Hematopoietic multipotent progenitor cell treated with erythropoietin and hydrocortisone succinate and interleukin-3 and kit ligand, for 8 days (in vitro differentiated cells): ENCODE measurements around the gene MRPL27.
"Not testable (repeated sequence)": the region's sequence is repeated elsewhere in the genome, so short reads cannot be mapped to it uniquely, and the experiment has no call there.

Source experiments
- DNase-seq: peaks from one replicate; pipeline ENCODE4 v3.0.0-alpha.2; 2015

MRPL27 gene

DNA sequence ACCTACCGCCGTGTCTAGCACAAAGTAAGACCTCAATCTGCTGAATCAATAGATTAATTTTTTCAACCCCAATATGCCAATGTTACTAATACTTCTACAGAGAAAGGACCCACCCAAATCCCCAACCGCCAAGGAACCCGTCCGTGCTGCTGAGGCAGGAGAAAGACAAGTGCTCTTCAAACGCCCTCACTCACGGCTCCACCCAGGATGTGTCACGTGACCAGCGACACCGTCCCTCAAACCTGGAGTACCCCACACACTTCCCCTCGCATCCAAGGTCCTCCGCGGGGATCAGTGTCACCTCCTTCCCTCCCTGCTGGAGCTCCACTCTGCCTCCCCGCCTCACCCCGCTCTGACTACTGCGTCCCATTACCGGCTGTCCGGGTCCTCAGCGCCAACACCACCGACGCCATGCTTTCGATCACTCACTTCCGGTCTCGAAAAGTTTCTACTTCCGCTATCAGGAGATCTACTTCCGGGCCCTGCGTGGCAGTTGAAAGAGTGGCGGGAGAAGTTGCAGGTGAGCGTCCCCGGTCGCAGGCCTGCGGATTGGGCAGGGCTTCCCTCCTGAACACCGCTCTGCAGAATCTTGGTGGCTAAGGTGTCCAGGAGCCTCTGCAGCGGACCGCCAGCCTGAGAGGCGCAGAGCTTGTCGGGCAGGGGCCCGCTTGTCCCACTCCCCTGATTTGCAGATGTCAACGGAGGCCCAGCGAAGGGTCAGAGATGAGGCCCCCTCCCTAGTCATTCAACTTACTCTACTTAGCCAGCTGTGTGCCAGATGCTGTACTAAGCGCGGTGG, at the start of gene MRPL27, which contains the start of gene EME1:
MRPL27 (minus strand) TSS at position 427 of the 799 bp plus-strand sequence; CDS start at position 413, 14 bp downstream.
EME1 (plus strand) TSS at position 472 of the 799 bp plus-strand sequence. CDS start 1,980 bp downstream, outside the sequence.
- DNase-seq: peak; percentile 96

DNA sequence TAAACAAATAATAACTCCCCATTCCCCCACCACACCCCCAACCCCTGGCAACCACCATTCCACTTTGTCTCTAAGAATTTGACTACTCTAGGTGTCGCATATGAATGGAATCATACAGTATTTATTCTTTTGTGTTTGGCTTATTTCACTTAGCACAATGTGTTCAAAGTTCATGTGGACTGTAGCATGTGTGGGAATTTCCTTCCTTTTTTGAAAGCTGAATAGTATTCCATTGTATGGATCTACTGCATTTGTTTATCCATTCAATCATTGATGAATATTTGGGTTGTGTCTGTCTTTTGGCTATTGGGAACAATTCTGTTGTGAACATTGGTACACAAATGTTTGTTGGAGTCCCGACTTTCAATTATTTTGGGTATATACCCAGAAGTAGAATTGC, 49.8 kb upstream of the MRPL27 start:
- DNase-seq: no peak

DNA sequence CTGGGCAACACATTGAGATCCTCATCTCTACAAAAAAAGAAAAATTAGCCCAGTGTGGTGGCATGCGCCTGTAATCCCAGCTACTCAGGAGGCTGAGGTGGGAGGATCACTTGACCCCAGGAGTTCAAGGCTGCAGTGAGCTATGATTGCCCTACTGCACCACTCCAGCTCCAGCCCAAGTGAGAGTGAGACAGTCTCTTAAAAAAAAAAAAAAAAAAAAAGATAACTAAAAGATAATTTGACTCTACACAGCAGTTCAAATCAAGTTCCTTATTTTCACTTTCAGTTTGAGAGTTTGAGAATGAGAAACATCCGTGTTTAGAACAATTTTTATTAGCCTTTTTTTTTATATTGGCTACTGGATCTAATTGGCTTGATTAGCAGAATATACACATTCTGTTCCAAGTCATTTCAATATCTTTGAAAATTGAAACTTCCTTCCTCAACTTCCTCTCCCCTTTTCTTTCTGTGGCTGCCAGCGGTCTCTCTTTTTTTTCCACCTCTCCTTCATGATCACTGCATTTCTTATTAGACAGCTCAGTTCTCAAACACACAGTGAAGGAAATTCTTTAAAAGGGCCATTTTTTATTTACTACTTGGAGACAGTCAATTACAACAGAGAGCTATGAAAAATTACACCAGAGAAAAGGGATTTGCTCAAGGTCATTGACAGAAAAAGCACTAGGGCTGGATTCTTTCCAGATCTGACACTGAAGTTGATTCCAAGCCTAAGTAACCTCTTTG, 48.5 kb upstream of the MRPL27 start:
- peak; percentile 46 for DNase-seq

DNA sequence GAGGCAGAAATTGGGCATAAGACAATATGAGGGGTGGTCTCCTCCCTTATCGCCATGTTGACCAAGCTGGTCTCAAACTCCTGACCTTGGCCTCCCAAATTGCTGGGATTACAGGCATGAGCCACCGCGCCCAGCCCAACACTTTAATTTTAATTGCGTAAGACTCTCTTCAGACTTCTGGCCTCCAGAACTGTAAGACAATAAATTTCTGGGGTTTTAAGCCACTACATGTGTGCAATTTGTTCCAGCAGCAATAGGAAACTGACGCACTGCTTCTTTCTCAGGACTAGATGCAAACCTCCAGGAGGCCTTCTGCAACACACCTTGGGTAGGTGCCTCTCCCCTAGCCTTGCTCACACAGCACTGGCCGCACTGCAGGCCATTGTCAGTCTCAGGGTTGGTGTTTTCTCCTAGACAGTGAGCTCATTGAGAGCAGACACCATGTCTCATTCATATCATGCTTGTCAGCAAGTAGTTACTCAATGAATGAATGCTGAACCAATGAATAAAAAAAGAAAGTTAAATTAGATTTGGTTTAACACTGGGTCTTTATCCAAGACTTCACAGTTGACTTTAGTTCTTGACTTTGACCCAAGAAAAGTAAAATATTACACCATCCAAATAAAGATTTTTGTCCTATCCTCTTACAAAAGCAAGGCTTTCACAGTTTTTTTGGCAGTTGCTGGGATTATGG, 47.6 kb upstream of the MRPL27 start:
- no peak for DNase-seq

DNA sequence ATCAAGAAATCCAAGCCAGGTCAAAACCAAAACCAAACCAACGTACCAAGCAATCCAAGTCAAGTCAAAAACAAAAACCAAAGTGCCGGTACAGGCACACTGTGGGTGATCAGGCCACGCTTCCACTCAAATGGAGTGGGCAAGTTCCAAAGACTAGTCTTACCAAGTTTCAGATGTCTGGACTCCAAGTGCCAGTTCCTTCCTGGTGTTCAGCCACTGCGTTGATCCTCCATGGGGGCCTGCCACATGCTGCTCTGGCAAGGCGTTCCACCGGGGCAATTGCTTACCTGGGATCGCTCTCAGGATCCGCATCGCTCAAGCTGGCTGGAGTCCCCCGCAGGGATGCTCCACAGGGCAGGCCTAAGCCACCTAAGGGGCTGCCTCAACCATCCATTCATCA, 46.6 kb upstream of the MRPL27 start:
- not testable (repeated sequence) for DNase-seq

DNA sequence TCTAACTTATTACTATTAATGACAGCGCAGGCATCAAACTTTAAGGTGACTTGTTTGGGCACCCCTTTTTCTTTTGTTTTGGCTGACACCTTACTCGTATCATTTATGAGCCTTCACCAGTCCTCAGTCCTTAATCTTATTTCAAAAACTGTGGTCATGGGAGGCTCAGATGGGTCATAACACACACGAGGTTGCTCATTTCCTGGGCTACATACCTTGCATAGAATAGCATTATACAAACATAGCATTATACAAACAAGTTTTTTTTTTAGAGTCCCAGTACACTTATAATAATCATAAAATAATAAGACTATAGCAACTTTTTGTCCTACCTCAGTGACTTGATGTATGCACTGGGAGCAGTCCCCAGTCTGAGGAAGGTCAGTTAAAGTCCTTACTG, 41.8 kb upstream of the MRPL27 start:
- no peak for DNase-seq

DNA sequence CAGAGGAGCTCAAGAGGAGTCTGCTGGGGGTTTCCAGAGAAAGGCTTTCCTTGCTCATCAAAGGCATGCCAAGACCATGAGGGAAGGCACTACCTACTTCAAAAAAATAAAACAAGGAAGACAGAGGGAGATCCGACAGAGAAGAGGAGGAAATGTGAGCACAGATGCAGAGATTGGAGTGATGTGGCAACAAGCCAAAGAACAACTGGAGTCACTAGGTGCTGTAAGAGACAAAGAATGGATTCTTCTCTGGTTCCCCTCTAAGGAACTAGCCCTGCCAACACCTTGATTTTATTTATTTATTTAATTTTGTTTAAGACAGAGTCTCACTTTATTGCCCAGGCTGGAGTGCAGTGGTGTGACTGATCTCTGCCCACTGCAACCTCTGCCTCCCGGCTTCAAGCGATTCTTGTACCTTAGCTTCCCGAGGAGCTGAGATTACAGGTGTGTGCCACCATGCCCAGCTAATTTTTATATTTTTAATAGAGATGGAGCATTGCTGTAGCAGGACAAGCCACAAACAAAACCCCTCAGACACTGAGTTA, 39.3 kb upstream of the MRPL27 start:
- DNase-seq: peak; percentile 26

DNA sequence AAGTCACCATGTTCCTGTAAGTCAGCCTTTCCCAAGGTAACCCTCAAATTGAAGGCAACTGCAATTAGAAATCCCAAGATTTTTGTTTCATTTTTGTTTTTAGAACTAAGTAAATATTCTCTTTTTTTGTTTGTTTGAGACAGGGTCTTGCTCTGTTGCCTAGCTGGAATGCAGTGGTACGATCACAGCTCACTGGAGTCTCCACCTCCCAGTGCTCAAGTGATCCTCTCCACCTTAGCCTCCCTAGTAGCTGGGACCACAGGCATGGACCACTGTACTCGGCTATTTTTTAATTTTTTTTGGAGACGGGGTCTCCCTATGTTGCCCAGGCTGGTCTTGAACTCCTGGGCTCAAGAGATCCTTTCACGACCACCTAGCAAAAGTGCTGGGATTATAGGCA, 34.9 kb upstream of the MRPL27 start:
- DNase-seq: no peak

DNA sequence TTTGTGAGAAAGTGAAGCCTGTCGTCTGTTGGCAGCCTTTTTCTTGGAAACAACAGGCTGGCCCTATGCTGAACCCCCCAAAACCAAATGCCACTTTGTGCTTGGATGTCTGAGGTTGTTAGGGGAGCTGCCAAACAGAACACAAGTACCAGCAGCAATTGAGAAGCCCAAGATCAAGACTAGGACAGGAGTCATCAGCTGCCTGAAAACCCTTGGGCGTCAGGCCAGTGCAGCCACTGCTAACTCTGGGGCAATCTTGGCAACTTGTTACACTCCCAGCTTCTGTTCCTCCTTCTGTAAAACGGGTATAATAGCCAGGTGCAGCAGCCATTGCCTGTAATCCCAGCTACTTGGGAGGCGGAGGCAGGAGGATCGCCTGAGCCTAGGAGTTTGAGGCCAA, 33.6 kb upstream of the MRPL27 start:
- no peak for DNase-seq

DNA sequence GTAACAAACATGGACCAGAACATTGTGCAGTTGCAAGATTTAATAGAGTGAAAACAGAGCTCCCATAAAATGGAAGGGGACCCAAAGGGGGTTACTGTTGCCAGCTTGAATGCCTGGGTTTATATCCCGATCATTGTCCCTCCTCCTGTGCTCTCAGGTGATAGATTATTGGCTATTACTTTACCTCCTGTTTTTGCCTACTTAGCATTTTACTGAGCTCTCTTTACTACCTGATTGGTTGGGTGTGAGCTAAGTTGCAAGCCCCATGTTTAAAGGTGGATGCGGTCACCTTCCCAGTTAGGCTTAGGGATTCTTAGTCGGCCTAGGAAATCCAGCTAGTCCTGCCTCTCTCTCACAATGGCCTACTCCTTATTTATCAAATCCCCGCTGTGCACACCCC, 32.4 kb upstream of the MRPL27 start:
- DNase-seq: not testable (repeated sequence)

DNA sequence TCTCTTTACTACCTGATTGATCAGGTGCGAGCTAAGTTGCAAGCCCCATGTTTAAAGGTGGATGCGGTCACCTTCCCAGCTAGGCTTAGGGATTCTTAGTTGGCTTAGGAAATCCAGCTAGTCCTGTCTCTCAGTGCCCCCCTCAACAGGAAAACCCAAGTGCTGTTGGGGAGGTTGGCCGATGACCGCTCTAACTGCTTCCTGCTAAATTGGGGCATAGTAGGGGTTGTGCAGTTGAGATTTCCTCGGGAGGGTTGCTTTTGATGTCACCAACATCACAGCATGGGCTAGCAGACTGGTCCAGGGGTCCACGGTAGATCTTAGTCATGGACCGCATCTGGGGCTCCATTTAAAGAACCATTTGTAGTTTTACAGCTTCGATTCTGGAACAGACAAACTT, 26.6 kb upstream of the MRPL27 start:
- not testable (repeated sequence) for DNase-seq

DNA sequence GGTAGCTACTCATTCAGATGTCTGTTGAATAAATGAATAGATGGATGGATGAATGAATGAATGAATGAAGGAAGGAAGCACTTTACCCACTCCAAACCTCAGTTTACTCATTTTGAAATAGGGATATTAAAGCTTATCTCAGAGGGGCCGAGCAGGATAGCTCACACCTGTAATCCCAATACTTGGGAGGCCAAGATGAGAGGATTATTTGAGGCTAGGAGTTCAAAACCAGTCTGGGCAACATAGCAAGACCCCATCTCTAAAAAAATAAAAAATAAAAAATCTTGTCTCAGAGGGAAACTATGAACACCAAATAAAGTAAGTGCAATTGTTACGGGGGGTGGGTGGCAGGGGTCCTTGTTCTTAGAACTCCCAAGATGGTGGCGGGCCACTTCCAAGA, 25.7 kb upstream of the MRPL27 start:
- DNase-seq: not testable (repeated sequence)

DNA sequence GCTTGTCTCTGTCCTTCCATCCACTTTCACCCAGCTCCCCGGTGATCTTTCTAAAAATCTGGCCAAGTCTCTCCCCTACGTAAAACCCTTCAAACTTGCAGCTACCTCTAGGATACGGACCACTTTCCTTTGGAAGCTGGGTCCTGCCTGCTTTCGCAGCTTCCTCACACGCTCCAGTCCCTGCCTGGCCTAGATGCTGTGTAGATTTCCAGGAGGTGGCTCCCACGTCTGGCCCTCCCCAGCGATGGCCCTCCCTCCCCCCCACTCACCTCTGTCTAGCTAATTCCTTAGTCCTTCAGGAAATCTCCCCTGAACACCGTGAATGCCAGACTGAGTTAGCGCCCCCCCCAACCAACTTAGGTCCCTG, 24.9 kb upstream of the MRPL27 start:
- no peak for DNase-seq

DNA sequence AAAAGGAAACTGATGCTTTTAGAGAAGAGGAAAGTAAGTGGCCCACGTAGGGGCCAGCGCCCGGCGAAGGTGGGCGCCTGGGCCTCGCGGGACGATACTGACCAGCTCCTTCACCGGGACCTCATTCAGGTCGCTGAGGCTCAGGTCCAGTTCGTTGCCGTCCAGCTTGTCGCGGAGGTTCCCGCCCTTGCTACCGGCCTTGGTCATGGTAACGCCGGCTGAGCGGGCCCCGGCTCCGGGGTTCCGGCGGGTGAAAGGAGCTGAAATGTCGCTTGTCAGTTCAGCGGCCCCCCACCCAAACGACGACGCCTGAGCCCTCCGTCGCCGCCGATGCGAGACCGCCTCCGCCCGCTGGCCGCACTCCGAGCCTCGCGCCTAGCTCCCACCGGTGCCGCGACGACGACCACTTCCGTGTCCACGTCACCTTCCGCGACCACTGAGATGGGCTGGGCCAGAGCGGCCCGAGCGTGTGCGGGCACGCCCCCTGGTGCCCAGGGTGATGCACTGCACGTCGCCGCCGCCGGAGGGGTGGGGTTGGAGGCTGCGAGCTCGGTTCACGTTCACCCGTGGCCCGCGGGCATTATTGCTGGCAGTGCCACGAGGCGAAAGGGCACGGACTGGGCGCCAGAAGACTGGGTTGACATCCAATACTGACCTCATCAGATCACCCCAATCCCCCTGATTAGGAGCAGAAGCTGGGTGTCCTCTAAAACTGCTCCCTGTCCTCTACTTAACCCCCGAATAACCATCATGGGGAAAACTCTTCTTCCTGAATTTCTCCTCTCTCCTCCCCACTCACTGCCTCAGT, 24.3 kb upstream of the MRPL27 start, which contains the start of gene LRRC59:
LRRC59 (minus strand) TSS at position 413 of the 808 bp plus-strand sequence; CDS start at position 207, 206 bp downstream.
- peak; percentile 84 for DNase-seq

DNA sequence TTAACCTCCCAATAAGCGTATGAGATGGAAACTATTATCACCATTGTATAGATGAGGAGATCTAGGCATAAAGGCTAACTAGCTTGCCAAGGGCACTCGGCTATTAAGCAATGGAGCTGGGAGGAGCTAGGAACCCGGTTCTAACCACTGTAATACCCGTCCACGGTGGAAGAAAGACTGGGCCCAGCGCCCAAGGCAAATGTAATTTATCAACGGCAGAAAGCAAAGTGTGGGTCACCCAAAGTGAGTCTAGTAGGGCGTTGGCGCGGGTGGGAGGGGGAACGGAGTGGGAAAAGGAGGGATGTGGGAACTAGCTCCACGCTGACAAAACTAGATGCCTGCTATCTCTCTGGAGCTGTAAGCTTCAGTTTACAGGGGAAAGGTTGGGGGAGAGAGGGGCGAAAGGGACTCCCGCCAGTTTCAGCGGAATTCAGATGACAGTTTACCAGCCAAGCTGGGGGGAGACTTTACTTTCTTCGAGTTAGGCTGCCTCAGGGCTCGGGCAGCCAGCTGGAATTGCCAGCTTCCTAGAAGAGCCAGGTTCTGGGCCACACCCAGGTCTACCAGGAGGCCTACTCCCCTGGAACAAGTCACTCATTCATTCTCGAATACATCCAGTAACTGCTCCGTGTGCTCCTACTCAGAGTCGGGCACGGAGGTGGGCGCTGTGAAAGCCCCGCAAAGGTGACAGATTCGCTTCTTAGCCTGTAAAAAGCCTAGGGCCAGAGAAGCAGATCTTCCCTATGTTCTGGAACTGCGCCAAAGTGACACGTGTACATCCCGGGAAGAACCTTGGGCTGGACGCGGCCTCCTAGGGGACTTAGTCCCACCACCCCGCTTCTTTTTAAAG, 23.5 kb upstream of the MRPL27 start:
- DNase-seq: peak; percentile 65

DNA sequence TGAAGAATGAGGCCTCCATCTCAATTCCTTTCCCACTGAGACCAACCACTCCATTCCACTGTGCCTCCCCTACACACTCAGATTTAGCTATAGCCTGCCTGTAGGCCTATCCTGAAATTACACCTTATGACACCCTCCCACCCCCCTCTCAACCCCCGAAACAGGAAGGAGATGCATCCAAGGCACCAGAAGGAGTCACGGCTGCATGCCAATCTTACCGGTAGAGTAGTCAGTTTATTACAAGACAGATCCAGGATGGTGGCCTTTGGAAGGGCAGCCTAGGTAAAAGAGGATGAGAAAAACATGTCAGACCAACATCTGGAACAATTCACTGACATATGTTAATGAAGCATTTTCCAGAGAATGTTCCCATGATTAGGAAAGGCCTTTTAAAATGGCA, 21.7 kb upstream of the MRPL27 start:
- DNase-seq: peak; percentile 31

DNA sequence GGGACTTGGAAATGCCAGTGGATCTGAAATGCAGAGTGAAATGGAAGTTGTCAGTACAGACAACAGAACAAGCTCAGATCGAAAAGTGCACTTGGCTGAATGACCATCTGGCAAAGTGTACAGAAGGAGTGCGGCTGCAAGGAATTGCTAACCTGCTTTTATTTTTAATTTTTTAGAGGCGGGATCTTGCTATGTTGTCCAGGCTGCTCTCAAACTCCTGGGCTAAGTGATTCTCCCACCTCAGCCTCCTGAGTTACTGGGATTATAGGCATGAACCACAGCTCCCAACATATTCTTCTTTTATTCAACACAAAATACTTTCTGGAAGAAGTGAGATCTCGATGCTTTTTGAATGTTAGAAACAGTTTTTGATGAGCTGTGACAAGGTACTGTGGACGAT, 20.7 kb upstream of the MRPL27 start:
- no peak for DNase-seq

DNA sequence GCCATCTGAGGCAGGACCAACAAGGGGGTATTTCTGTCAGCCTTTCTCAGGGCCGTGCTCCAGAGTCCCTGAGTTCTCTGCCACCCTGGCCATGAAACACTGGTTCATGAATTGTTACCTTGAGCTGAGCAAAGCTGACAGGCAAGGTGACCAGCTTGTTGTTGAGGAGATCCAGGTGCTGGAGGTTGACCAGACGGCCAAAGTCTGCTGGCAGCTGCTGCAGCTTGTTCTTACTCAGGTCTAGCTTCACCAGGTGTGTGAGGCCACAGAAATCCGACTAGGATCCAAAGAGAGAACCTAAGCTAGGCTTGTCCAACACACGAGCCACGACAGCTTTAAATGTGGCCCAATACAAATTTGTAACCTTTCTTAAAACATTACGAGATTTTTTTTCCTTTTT, 19.6 kb upstream of the MRPL27 start:
- DNase-seq: no peak

DNA sequence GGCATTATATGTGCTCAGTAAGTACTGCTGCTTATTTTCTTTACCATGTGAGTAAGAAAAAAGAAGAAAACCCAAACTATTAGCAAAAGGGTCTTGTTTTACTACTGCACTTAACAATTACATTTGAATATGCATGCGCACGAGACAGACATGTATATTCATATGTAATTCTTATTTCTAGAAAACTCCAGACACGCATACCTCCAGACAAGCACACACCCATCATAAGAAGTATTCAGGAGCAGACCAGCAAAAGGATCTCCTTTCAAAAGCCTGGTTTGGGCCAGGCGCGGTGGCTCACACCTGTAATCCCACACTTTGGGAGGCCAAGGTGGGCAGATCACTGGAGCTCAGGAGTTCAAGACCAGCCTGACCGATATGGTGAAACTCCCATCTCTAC, 16.6 kb upstream of the MRPL27 start:
- DNase-seq: no peak

DNA sequence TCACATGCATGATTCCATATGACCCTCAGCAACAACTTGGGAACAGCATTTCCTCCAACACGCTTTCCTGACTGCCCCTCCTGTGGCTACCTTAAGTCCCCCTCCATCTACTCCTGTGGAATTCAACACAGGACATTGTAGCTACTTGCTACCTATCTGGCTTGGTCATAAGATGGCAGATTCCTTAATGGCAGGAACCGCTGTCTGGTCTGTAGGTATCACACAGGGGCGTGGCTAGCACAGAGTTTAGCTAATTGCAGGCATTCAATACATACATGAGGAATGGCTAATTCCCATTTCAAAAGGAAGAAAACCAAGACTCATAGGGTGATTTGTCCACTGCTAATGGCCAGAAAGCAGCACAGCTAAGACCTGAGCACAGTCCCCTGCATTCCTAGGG, 15.7 kb upstream of the MRPL27 start:
- no peak for DNase-seq

DNA sequence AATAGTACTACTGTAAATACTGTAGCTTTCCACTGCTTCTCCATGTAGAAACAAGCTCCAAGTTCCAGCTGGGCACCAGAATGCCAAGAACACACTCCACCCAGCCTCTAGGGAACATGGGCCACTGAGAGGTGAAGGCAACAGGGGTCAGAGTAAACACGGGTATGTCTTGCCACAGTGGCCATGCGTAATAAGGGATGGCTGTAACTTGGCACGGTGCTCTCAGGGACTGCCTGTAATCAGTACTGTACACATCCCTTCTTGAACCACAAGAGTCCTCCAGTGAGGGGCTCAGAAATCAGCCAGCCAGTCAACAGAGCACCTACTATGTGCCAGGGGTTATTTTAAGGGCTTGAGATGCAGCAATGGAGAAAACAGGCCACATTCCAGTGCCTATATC, 13.5 kb upstream of the MRPL27 start:
- DNase-seq: no peak
